Parathyroid adenoma (tissue), 2 donors: ENCODE results near the gene OR6C70.

Experiments
- H2AFZ ChIP-seq: fragments of 300-600 bp; sonication (generic); one replicate; pipeline ENCODE4 v1.7.0; 2017; ENCODE audit warnings: antibody characterized with exemption, mild to moderate bottlenecking
- H3K27ac ChIP-seq: fragments of 300-600 bp; sonication (generic); one replicate; pipeline ENCODE4 v1.7.0; 2017
- H3K27me3 ChIP-seq: fragments of 300-600 bp; sonication (generic); one replicate; pipeline ENCODE4 v1.7.0; 2017; ENCODE audit warnings: low read length; ENCODE audit not compliant: control insufficient read depth, insufficient read depth
- H3K36me3 ChIP-seq: fragments of 300-600 bp; sonication (generic); one replicate; pipeline ENCODE4 v1.7.0; 2017; ENCODE audit warnings: low read length; ENCODE audit not compliant: control insufficient read depth, insufficient read depth
- H3K4me1 ChIP-seq: fragments of 300-600 bp; sonication (generic); one replicate; pipeline ENCODE4 v1.7.0; 2017; ENCODE audit warnings: control low read depth
- H3K4me2 ChIP-seq: fragments of 300-600 bp; sonication (generic); one replicate; pipeline ENCODE4 v1.7.0; 2017; ENCODE audit warnings: low read length
- H3K4me3 ChIP-seq: fragments of 300-600 bp; sonication (generic); one replicate; pipeline ENCODE4 v1.7.0; 2017; ENCODE audit warnings: low read depth, low read length
- H3K79me2 ChIP-seq: fragments of 300-600 bp; sonication (generic); one replicate; pipeline ENCODE4 v1.7.0; 2017; ENCODE audit warnings: control low read depth
- H3K9ac ChIP-seq: fragments of 300-600 bp; sonication (generic); one replicate; pipeline ENCODE4 v1.7.0; 2017; ENCODE audit warnings: mild to moderate bottlenecking
- H3K9me3 ChIP-seq: fragments of 300-600 bp; sonication (generic); one replicate; pipeline ENCODE4 v1.7.0; 2017; ENCODE audit warnings: low read length; ENCODE audit not compliant: control insufficient read depth
- CTCF ChIP-seq: fragments of 300-600 bp; sonication (generic); IDR thresholded peaks from one replicate; pipeline ENCODE4 v1.7.0; 2017; ENCODE audit warnings: antibody characterized with exemption, mild to moderate bottlenecking
- donor health status: primary hyperparathyroidism.

Gene OR6C70

GRCh38 chr12:55420307-55420962 lies 49.5 kb downstream of the OR6C70 start:
- H3K27me3 ChIP-seq, result no peaks in the 10 kb centered on the region
- H3K9me3 ChIP-seq, result no peaks in the 10 kb centered on the region
- TF ChIP-seq CTCF, result no peak
- H3K4me1 ChIP-seq, result no peaks in the 10 kb centered on the region
- no peak overlapping the region for H3K4me3 ChIP-seq
- H3K79me2 ChIP-seq, result no peaks in the 10 kb centered on the region
- H3K4me2 ChIP-seq, result no peak overlapping the region
- no peak overlapping the region for H3K9ac ChIP-seq
- no peak overlapping the region for H2AFZ ChIP-seq
- no peak overlapping the region for H3K27ac ChIP-seq
- H3K36me3 ChIP-seq, result no peaks in the 10 kb centered on the region
